Fibroblast of lung (primary cell): Measurements from ENCODE around the gene DRC3. TPM values are rescaled to one million over a fixed set of nuclear protein-coding genes. Genes with fewer than 3 reads are reported as not detected.
"Not testable (repeated sequence)": the region's sequence is repeated elsewhere in the genome, so short reads cannot be mapped to it uniquely, and the experiment has no call there.

Experiments
- DNase-seq, 2 donors: peaks; one replicate each; pipeline versions ENCODE4 v3.0.0 to v3.0.0-alpha.2; 2010; ENCODE audit warnings: low read depth in 2 of 2
- H2AFZ ChIP-seq: 2 replicates; pipeline ENCODE4 v1.5.1; 2012; ENCODE audit warnings: low read length, control low read depth, inconsistent platforms
- H3K27ac ChIP-seq: 2 replicates; pipeline ENCODE4 v1.5.1; 2011; ENCODE audit warnings: low read length, control low read depth; ENCODE audit not compliant: insufficient read depth
- H3K27me3 ChIP-seq: 2 replicates; pipeline ENCODE4 v1.5.1; 2011; ENCODE audit warnings: mild to moderate bottlenecking, low read length; ENCODE audit not compliant: control insufficient read depth, insufficient read depth
- H3K36me3 ChIP-seq: 2 replicates; pipeline ENCODE4 v1.5.1; 2011; ENCODE audit warnings: low read length; ENCODE audit not compliant: control insufficient read depth, insufficient read depth
- H3K4me1 ChIP-seq: 2 replicates; pipeline ENCODE4 v1.5.1; 2011; ENCODE audit warnings: low read length; ENCODE audit not compliant: control insufficient read depth, insufficient read depth; ENCODE audit errors: extremely low read depth
- H3K4me2 ChIP-seq: 2 replicates; pipeline ENCODE4 v1.5.1; 2011; ENCODE audit warnings: low read length, control low read depth; ENCODE audit not compliant: insufficient read depth; ENCODE audit errors: extremely low read depth
- H3K4me3 ChIP-seq, 4 experiments: fragments of 200-600 bp in 1 of 4; sonication (generic) in 1 of 4; replicated peaks in 1 of 4; 2 replicates each; pipeline ENCODE4 v1.5.1; 2011 to 2016; ENCODE audit warnings: low read length in 4 of 4, low read depth in 3 of 4, mild to moderate bottlenecking in 3 of 4, control low read depth in 2 of 4, inconsistent platforms in 1 of 4, mixed read lengths in 1 of 4; ENCODE audit not compliant: insufficient read depth in 1 of 4; ENCODE audit errors: control extremely low read depth in 1 of 4
- H3K79me2 ChIP-seq: 2 replicates; pipeline ENCODE4 v1.5.1; 2012; ENCODE audit warnings: mild to moderate bottlenecking, low read length, inconsistent platforms; ENCODE audit not compliant: control insufficient read depth, insufficient read depth
- H3K9ac ChIP-seq: 2 replicates; pipeline ENCODE4 v1.5.1; 2011; ENCODE audit warnings: mild to moderate bottlenecking, low read length, control low read depth; ENCODE audit not compliant: insufficient read depth
- H3K9me3 ChIP-seq: 2 replicates; pipeline ENCODE4 v1.5.1; 2012; ENCODE audit warnings: low read depth, low read length; ENCODE audit not compliant: control insufficient read depth, insufficient read depth
- H4K20me1 ChIP-seq: 2 replicates; pipeline ENCODE4 v1.5.1; 2011; ENCODE audit warnings: low read length; ENCODE audit not compliant: control insufficient read depth, insufficient read depth; ENCODE audit errors: extremely low read depth
- EZH2 ChIP-seq: IDR thresholded peaks from 2 replicates; pipeline ENCODE4 v1.5.1; 2012; ENCODE audit warnings: low read length, control low read depth, mild to moderate bottlenecking; ENCODE audit errors: missing control alignments
- polyA plus RNA-seq, 2 donors: library from polyadenylated mRNA; depleted of rRNA in 1 of 2; stranded (reverse) in 1 of 2; unstranded in 1 of 2; fragments of >200 nt; gene quantifications; 2 replicates each; pipeline ENCODE4 v1.2.1, GENCODE V29; 2011 to 2012; ENCODE audit warnings: missing spikeins in 1 of 2
- total RNA-seq: library from RNA; depleted of rRNA; stranded (reverse); fragments of >200 nt; gene quantifications from 2 replicates; pipeline ENCODE4 v1.2.1, GENCODE V29; 2014
- TF ChIP-seq, protein P1 (sequence below), 2 donors: IDR thresholded peaks in 1 of 2; conservative IDR thresholded peaks in 1 of 2; 1 replicate in 1 of 2; 2 replicates in 1 of 2; pipeline ENCODE4 v1.5.1; 2011 to 2012; ENCODE audit warnings: low read length in 2 of 2, control low read depth in 1 of 2, inconsistent platforms in 1 of 2, low read depth in 1 of 2, mild to moderate bottlenecking in 1 of 2

The DRC3 gene
- total and polyA plus RNA-seq, 2 donors (not counting 1 experiment from before 2014, with no cell fraction given): 0.33 to 0.37 TPM

DNA sequence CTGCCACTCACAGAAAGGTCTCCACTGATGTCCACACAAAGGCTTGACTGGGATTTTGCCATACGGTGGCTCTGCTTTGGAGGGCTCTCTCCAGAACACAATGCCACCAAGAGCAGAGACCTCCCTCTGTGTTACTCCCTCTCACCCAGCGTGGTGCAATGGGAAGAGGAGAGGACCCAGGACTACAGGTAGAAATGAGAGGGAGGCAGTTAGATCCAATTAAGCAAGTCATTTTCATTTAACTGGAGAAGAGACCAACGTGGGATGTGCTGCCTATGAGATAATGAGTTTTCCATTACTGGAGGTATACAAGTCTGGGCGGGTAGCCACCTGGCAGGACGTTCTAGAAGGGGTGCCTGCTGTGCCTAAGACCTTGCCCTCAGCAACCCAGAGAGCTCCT, 34.7 kb upstream of the DRC3 start:
- H3K9me3 ChIP-seq: no peaks in the 10 kb centered on the region
- no peak overlapping the region for H2AFZ ChIP-seq
- no peak overlapping the region for H3K27ac ChIP-seq
- TF ChIP-seq EZH2: no peak
- TF ChIP-seq, protein P1, sequence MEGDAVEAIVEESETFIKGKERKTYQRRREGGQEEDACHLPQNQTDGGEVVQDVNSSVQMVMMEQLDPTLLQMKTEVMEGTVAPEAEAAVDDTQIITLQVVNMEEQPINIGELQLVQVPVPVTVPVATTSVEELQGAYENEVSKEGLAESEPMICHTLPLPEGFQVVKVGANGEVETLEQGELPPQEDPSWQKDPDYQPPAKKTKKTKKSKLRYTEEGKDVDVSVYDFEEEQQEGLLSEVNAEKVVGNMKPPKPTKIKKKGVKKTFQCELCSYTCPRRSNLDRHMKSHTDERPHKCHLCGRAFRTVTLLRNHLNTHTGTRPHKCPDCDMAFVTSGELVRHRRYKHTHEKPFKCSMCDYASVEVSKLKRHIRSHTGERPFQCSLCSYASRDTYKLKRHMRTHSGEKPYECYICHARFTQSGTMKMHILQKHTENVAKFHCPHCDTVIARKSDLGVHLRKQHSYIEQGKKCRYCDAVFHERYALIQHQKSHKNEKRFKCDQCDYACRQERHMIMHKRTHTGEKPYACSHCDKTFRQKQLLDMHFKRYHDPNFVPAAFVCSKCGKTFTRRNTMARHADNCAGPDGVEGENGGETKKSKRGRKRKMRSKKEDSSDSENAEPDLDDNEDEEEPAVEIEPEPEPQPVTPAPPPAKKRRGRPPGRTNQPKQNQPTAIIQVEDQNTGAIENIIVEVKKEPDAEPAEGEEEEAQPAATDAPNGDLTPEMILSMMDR (conservative IDR thresholded peaks at IDR 0.05 in 1 of 2, IDR thresholded peaks at IDR 0.05 in 1 of 2; ENCODE audit: low read depth in 1 of 2, low read length in 2 of 2): no peak
- H4K20me1 ChIP-seq: no peaks in the 10 kb centered on the region
- H3K27me3 ChIP-seq: no peaks in the 10 kb centered on the region
- H3K4me3 ChIP-seq: no peak overlapping the region
- DNase-seq: no peak
- peaks cover 51% of the 10 kb centered on the region for H3K4me1 ChIP-seq
- no peak overlapping the region for H3K9ac ChIP-seq
- H3K36me3 ChIP-seq: peaks cover 1% of the 10 kb centered on the region
- no peak overlapping the region for H3K4me2 ChIP-seq
- H3K79me2 ChIP-seq: peaks cover 36% of the 10 kb centered on the region

DNA sequence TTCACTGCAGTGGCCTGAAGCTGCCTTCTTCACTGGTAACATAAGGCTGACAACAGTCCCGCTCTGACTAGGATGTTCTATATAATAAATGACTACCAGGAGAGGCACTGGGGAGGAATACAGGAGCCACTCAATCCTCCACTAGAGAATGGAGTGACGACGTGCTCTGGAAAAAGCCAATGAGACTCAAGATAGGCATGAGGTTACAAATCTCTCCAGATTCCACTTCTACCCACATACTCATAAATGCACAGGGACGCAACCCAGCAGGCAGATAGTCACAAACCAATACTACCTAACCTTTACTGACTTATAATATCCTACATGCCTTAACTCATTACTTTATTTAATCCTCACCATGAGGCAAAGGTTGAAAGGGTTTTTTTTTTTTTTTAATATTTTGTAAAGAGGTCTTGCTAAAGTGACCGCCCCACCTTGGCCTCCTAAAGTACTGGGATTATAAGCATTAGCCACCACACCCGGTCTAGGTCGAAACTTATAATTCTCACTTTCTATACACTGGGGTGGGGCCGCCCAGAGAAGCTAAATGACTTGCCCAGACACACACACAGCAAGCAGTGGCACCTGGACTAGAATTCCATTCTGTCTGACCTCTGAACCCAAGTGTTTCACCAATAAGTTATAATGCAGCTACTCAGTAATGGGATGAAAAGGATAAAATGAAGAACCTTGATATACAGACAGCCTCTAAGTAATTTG, 34.1 kb upstream of the DRC3 start:
- peaks cover 1% of the 10 kb centered on the region for H3K36me3 ChIP-seq
- H3K4me3 ChIP-seq: no peak overlapping the region
- peaks cover 52% of the 10 kb centered on the region for H3K4me1 ChIP-seq
- TF ChIP-seq EZH2: no peak
- TF ChIP-seq, protein P1 (conservative IDR thresholded peaks at IDR 0.05 in 1 of 2, IDR thresholded peaks at IDR 0.05 in 1 of 2; ENCODE audit: low read depth in 1 of 2, low read length in 2 of 2): no peak
- H3K79me2 ChIP-seq: peaks cover 31% of the 10 kb centered on the region
- H3K27me3 ChIP-seq: no peaks in the 10 kb centered on the region
- H4K20me1 ChIP-seq: no peaks in the 10 kb centered on the region
- DNase-seq: peak in 1 of 2 donors; percentile 62
- H3K9me3 ChIP-seq: no peaks in the 10 kb centered on the region
- no peak overlapping the region for H3K27ac ChIP-seq
- H3K9ac ChIP-seq: no peak overlapping the region
- H2AFZ ChIP-seq: no peak overlapping the region
- H3K4me2 ChIP-seq: no peak overlapping the region

DNA sequence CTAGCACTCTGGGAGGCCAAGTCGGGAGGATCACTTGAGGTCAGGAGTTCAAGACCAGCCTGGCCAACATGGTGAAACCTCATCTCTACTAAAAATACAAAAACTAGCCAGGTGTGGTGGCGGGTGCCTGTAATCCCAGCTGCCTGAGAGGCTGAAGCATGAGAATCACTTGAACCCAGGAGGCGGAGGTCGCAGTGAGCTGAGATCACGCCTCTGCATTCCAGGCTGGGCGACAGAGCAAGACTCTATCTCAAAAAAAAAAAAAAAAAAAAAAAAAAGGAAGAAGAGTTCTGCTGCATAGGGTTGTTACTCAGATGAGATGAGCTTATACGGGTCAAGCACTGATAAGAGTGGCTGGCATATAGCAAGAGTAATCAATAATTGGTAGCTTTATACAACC, 32.7 kb upstream of the DRC3 start:
- peaks cover 38% of the 10 kb centered on the region for H3K79me2 ChIP-seq
- H3K4me1 ChIP-seq: peaks cover 50% of the 10 kb centered on the region
- not testable (repeated sequence) for H3K27ac ChIP-seq, H3K9me3 ChIP-seq, H3K9ac ChIP-seq, DNase-seq, H3K4me3 ChIP-seq, H3K4me2 ChIP-seq, H3K27me3 ChIP-seq, H2AFZ ChIP-seq, H4K20me1 ChIP-seq, H3K36me3 ChIP-seq
